Rectal smooth muscle tissue (tissue), 1 donor: ENCODE measurements around the gene NRROS.

Experiments used
- H3K27ac ChIP-seq: one replicate; pipeline ENCODE4 v1.7.0; 2013; ENCODE audit warnings: low read depth, low read length, inconsistent platforms
- H3K27me3 ChIP-seq: one replicate; pipeline ENCODE4 v1.7.0; 2013; ENCODE audit warnings: low read length; ENCODE audit not compliant: control insufficient read depth, insufficient read depth
- H3K36me3 ChIP-seq: one replicate; pipeline ENCODE4 v1.7.0; 2013; ENCODE audit warnings: low read length; ENCODE audit not compliant: control insufficient read depth, insufficient read depth
- H3K4me1 ChIP-seq: one replicate; pipeline ENCODE4 v1.7.0; 2013; ENCODE audit warnings: low read length; ENCODE audit not compliant: control insufficient read depth, insufficient read depth
- H3K4me3 ChIP-seq: one replicate; pipeline ENCODE4 v1.7.0; 2013; ENCODE audit warnings: low read length
- H3K9ac ChIP-seq: one replicate; pipeline ENCODE4 v1.7.0; 2013; ENCODE audit warnings: low read length

NRROS gene

GRCh38 chr3:196706327-196706726 lies 66.8 kb downstream of the NRROS start:
- H3K4me3 ChIP-seq = no peak overlapping the region
- no peak overlapping the region for H3K27ac ChIP-seq
- no peaks in the 10 kb centered on the region for H3K4me1 ChIP-seq
- no peaks in the 10 kb centered on the region for H3K27me3 ChIP-seq
- H3K9ac ChIP-seq = no peak overlapping the region
- H3K36me3 ChIP-seq = no peaks in the 10 kb centered on the region

GRCh38 chr3:196706731-196707130 lies 67.2 kb downstream of the NRROS start:
- Histone ChIP-seq H3K9ac (no peak overlapping the region), H3K27me3 (no peaks in the 10 kb centered on the region), H3K4me1 (no peaks in the 10 kb centered on the region), H3K4me3 (no peak overlapping the region), H3K36me3 (no peaks in the 10 kb centered on the region), H3K27ac (no peak overlapping the region)

- H3K27ac ChIP-seq = no peak overlapping the region
- no peak overlapping the region for H3K4me3 ChIP-seq
- no peak overlapping the region for H3K9ac ChIP-seq
- H3K4me1 ChIP-seq = no peaks in the 10 kb centered on the region
- no peaks in the 10 kb centered on the region for H3K36me3 ChIP-seq
- no peaks in the 10 kb centered on the region for H3K27me3 ChIP-seq
Measured at GRCh38 chr3:196707566-196707965, 68.1 kb downstream of the NRROS start.

GRCh38 chr3:196708467-196708866 lies 69.0 kb downstream of the NRROS start:
- Histone ChIP-seq H3K9ac (no peak overlapping the region), H3K27ac (no peak overlapping the region), H3K4me3 (no peak overlapping the region), H3K36me3 (no peaks in the 10 kb centered on the region), H3K27me3 (no peaks in the 10 kb centered on the region), H3K4me1 (peaks cover 7% of the 10 kb centered on the region)
